ENCODE results near the gene SLC43A2.
A peak's percentile ranks its signal among the peaks of the same experiment; 100 is the strongest.

DNA sequence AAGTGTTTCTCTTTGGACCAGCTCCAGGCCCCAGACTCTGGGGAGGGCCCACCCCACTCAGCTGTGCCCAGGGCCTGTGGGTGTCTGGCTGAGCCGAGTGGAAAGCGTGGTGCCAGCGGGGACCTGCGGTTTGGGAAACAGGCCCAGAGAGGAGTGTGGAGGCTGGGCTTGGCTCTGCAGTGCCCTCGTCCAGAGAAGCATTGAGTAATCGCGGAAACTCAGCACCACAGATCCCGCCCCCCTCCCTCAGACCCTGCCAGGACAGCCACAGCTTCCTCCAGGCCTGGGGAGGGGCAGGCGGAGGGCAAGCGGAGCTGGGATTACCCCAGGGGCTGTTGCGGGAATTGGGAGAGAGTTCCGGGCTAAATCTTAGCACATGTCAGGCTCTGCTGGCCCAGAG, 51.5 kb downstream of the SLC43A2 start:
- TF ChIP-seq SRF (IDR thresholded peaks at IDR 0.05; ENCODE audit: low read depth in 2 of 2, low read length in 2 of 2) (no peak), LARP7 (IDR thresholded peaks at IDR 0.05) (peak; percentile 16; the same call in 1 of the 2 replicates), POLR2AphosphoS5 (IDR thresholded peaks at IDR 0.05; ENCODE audit: low read length) (no peak), CTCF (IDR thresholded peaks at IDR 0.05 in 2 of 3, conservative IDR thresholded peaks at IDR 0.05 in 1 of 3; ENCODE audit: control insufficient read depth in 2 of 3, extremely low read depth in 1 of 3, insufficient read depth in 1 of 3, low read depth in 3 of 3, low read length in 3 of 3) (no peak), EP300 (IDR thresholded peaks at IDR 0.05; ENCODE audit: borderline replicate concordance in 1 of 2, control insufficient read depth in 1 of 2, low read depth in 2 of 2, low read length in 2 of 2) (no peak), POLR2A (IDR thresholded peaks at IDR 0.05; ENCODE audit: low read depth, low read length) (0 out of 2 replicates have a peak, but pooled peaks have one; percentile 34), EZH2 (IDR thresholded peaks at IDR 0.05; ENCODE audit: borderline replicate concordance, control insufficient read depth, low read depth, low read length) (no peak), YY1 (IDR thresholded peaks at IDR 0.05; ENCODE audit: low read depth, low read length) (no peak), CEBPB (IDR thresholded peaks at IDR 0.05; ENCODE audit: borderline replicate concordance in 1 of 2, low read depth in 2 of 2, low read length in 2 of 2) (no peak), SP1 (IDR thresholded peaks at IDR 0.05; ENCODE audit: low read depth, low read length) (no peak)
- TF ChIP-seq, protein P1, sequence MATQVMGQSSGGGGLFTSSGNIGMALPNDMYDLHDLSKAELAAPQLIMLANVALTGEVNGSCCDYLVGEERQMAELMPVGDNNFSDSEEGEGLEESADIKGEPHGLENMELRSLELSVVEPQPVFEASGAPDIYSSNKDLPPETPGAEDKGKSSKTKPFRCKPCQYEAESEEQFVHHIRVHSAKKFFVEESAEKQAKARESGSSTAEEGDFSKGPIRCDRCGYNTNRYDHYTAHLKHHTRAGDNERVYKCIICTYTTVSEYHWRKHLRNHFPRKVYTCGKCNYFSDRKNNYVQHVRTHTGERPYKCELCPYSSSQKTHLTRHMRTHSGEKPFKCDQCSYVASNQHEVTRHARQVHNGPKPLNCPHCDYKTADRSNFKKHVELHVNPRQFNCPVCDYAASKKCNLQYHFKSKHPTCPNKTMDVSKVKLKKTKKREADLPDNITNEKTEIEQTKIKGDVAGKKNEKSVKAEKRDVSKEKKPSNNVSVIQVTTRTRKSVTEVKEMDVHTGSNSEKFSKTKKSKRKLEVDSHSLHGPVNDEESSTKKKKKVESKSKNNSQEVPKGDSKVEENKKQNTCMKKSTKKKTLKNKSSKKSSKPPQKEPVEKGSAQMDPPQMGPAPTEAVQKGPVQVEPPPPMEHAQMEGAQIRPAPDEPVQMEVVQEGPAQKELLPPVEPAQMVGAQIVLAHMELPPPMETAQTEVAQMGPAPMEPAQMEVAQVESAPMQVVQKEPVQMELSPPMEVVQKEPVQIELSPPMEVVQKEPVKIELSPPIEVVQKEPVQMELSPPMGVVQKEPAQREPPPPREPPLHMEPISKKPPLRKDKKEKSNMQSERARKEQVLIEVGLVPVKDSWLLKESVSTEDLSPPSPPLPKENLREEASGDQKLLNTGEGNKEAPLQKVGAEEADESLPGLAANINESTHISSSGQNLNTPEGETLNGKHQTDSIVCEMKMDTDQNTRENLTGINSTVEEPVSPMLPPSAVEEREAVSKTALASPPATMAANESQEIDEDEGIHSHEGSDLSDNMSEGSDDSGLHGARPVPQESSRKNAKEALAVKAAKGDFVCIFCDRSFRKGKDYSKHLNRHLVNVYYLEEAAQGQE (IDR thresholded peaks at IDR 0.05; ENCODE audit: low read depth, low read length) = no peak

Measured in GM12878 (cell line).